Memory B cell (primary cell): ENCODE data around the gene AMBN.
"Not testable (repeated sequence)": the region's sequence is repeated elsewhere in the genome, so short reads cannot be mapped to it uniquely, and the experiment has no call there.

Experiments
- ATAC-seq: fragments of 150-1000 bp; cut with Tn5 transposase; 2 replicates; pipeline ENCODE4 v1.10.0; 2021; ENCODE audit warnings: low read depth, mild to moderate bottlenecking, moderate library complexity
- DNase-seq, 2 donors: peaks; one replicate each; pipeline ENCODE4 v3.0.0; 2022; ENCODE audit warnings: low spot score in 2 of 2
- H3K27ac Mint-ChIP-seq: one replicate; pipeline ENCODE4 v1.8.0; 2022; ENCODE audit warnings: mild to moderate bottlenecking, moderate library complexity, mixed read lengths
- H3K27me3 Mint-ChIP-seq: one replicate; pipeline ENCODE4 v1.8.0; 2022; ENCODE audit warnings: mixed read lengths
- H3K36me3 Mint-ChIP-seq: one replicate; pipeline ENCODE4 v1.8.0; 2022; ENCODE audit warnings: mild to moderate bottlenecking, mixed read lengths
- H3K4me1 Mint-ChIP-seq: one replicate; pipeline ENCODE4 v1.8.0; 2022; ENCODE audit warnings: mixed read lengths
- H3K4me3 Mint-ChIP-seq: one replicate; pipeline ENCODE4 v1.8.0; 2022; ENCODE audit warnings: mild to moderate bottlenecking, moderate library complexity, mixed read lengths
- H3K9me3 Mint-ChIP-seq: one replicate; pipeline ENCODE4 v1.8.0; 2022; ENCODE audit warnings: mixed read lengths

The AMBN gene

DNA sequence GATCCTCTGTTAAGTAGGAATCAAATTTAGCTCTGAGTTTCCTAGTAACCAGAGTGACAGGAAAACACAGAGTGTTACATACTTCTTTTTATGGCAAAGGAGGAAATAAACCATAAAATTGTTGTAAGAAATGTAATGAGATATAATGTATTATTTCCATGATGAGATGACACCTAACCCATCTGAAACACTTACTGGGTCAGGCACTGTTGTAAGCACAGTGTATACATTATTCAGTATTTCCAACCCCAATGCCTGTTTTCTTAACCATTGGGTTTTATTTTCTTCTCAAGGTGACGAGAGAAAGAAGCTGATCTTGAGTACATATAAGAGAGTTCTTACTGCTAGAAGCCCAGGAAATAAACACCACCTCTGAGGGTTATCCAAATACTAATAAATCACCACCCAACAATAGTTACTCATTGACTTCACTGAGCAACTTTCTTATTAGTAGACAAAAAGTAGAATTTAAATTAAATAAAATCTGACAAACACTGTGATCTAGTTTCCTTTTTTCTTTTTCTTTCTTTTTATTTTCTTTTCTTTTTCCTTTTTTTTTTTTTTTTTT is 32.3 kb downstream of the AMBN start:
- Mint-ChIP-seq H3K9me3 (no peaks in the 10 kb centered on the region), H3K27ac (no peak overlapping the region), H3K27me3 (no peaks in the 10 kb centered on the region), H3K4me1 (no peaks in the 10 kb centered on the region), H3K36me3 (peaks cover 4% of the 10 kb centered on the region), H3K4me3 (no peak overlapping the region)
- ATAC-seq (no peak), DNase-seq (no peak)

DNA sequence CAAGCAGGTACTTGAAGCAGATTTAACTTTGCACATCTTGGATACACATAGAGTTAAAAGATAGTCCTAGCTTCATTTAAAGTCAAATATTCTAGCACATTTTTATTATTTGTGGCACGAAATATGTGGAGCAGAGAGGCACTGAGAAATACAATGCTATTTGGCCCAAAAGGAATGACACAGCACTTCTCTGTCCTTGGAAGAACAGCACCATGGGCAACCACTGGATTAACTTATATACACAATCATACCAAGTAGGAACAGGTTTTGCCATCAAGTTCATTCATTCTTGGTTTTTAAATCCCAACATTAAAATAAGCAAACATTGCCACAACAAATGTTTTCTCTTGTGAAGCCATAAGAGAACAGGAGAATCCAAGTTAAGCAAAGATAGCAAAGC is 35.6 kb downstream of the AMBN start:
- H3K4me1 Mint-ChIP-seq: peaks cover 3% of the 10 kb centered on the region
- peaks cover 6% of the 10 kb centered on the region for H3K36me3 Mint-ChIP-seq
- H3K9me3 Mint-ChIP-seq: no peaks in the 10 kb centered on the region
- no peak overlapping the region for H3K27ac Mint-ChIP-seq
- no peak for DNase-seq
- H3K27me3 Mint-ChIP-seq: no peaks in the 10 kb centered on the region
- ATAC-seq: no peak
- H3K4me3 Mint-ChIP-seq: no peak overlapping the region

DNA sequence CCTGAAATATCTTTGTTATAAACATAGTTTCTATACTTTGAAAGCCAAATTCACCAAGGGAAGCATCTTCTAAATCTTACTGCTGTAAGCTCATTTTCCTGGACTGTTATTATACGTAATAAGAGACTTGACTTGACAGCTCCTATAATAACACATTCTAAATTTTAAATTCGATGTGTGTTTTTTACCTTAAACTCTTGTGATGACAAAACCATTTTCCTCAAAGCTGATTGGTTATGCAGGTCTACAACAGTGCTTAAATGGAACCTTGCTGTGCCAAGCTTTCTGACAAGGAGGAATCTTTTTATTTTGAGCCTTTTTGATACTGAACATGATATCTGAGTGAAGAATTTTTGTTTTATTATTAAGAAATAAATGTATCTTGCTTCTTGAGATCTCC is 36.4 kb downstream of the AMBN start, which contains the start of gene ENAM:
TSS of gene ENAM (plus strand) at position 301 of the 400 bp plus-strand sequence. CDS start 757 bp downstream, outside the sequence.
- DNase-seq (no peak), ATAC-seq (no peak)
- peaks cover 6% of the 10 kb centered on the region for H3K36me3 Mint-ChIP-seq
- peaks cover 3% of the 10 kb centered on the region for H3K4me1 Mint-ChIP-seq
- no peak within 1 kb of the TSS for H3K4me3 Mint-ChIP-seq
- H3K9me3 Mint-ChIP-seq: no peaks in the 10 kb centered on the region
- peak within 1 kb of the TSS; percentile 11 for H3K27ac Mint-ChIP-seq
- no peaks in the 10 kb centered on the region for H3K27me3 Mint-ChIP-seq

DNA sequence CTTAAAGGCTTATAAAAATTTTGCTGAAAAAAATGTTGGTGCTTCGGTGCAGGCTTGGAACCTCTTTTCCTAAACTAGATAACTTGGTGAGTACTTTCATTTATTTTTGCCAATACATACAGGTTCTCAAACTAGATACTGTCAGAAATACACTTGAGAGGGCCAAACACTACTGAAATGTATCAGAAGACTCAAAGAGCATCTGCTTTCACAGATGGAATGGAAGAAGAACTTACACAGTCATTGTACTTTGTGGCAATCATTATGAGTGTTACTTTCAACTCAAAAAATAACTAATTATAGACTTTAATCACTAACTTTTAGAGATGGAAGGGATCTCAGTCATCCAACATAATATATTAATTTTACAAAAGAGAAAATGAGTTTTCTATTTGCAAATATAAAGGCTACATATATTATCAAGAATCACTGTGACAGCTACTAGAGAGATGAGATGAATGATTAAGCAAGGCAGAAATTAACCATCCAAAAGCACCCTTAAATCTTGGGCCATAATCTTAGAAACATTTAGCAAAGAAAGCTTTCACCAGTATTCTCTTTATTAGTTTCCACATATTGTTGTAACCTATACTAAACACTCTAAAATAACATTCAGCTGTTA is 37.5 kb downstream of the AMBN start:
- no peak for DNase-seq
- Mint-ChIP-seq H3K4me1 (peaks cover 3% of the 10 kb centered on the region), H3K27me3 (no peaks in the 10 kb centered on the region), H3K9me3 (no peaks in the 10 kb centered on the region), H3K4me3 (no peak overlapping the region), H3K36me3 (peaks cover 10% of the 10 kb centered on the region), H3K27ac (peak overlapping the region; percentile 11)
- ATAC-seq: no peak

GRCh38 chr4:70630162-70630561 is 38.1 kb downstream of the AMBN start:
- DNase-seq: no peak
- H3K9me3 Mint-ChIP-seq: no peaks in the 10 kb centered on the region
- no peaks in the 10 kb centered on the region for H3K27me3 Mint-ChIP-seq
- no peak overlapping the region for H3K4me3 Mint-ChIP-seq
- no peak overlapping the region for H3K27ac Mint-ChIP-seq
- ATAC-seq: no peak
- peaks cover 3% of the 10 kb centered on the region for H3K4me1 Mint-ChIP-seq
- H3K36me3 Mint-ChIP-seq: peaks cover 10% of the 10 kb centered on the region

GRCh38 chr4:70632028-70632427 is 40.0 kb downstream of the AMBN start:
- Mint-ChIP-seq H3K4me3 (no peak overlapping the region), H3K27ac (no peak overlapping the region), H3K9me3 (no peaks in the 10 kb centered on the region), H3K36me3 (peaks cover 10% of the 10 kb centered on the region), H3K4me1 (peaks cover 3% of the 10 kb centered on the region), H3K27me3 (no peaks in the 10 kb centered on the region)
- no peak for ATAC-seq
- DNase-seq: no peak

DNA sequence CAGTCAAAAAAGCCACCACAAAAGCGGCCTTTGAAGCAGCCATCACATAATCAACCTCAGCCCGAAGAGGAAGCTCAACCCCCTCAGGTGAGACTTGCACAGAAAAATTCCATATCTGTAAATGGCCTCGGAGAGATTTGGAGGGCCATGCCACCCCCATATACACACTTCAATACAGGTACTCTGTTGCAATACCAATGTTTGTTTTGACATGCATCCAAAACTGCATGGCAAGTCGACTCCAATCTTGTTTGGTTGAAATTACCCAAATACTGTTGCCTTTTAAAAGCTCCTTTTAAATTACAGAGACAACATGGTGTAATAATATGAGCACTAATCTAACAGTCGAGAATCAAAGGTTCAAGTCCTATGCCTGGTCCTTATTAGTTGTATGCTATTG is 42.4 kb downstream of the AMBN start:
- peaks cover 10% of the 10 kb centered on the region for H3K4me1 Mint-ChIP-seq
- DNase-seq (no peak), ATAC-seq (no peak)
- H3K9me3 Mint-ChIP-seq: no peaks in the 10 kb centered on the region
- no peak overlapping the region for H3K4me3 Mint-ChIP-seq
- peaks cover 7% of the 10 kb centered on the region for H3K36me3 Mint-ChIP-seq
- H3K27me3 Mint-ChIP-seq: no peaks in the 10 kb centered on the region
- peak overlapping the region; percentile 58 for H3K27ac Mint-ChIP-seq

GRCh38 chr4:70637239-70637913 is 45.3 kb downstream of the AMBN start:
- DNase-seq: no peak
- peaks cover 10% of the 10 kb centered on the region for H3K4me1 Mint-ChIP-seq

GRCh38 chr4:70640192-70640591 is 48.1 kb downstream of the AMBN start:
- Mint-ChIP-seq H3K27ac (no peak overlapping the region), H3K9me3 (no peaks in the 10 kb centered on the region), H3K36me3 (peaks cover 6% of the 10 kb centered on the region), H3K4me1 (peaks cover 13% of the 10 kb centered on the region), H3K4me3 (no peak overlapping the region), H3K27me3 (no peaks in the 10 kb centered on the region)
- ATAC-seq (no peak), DNase-seq (no peak)

More at GRCh38 chr4:70637239-70637913, 45.3 kb downstream of the AMBN start:
- no peaks in the 10 kb centered on the region for H3K27me3 Mint-ChIP-seq
- H3K4me3 Mint-ChIP-seq: no peak overlapping the region
- H3K27ac Mint-ChIP-seq: peak overlapping the region; percentile 19
- ATAC-seq: no peak
- H3K36me3 Mint-ChIP-seq: peaks cover 9% of the 10 kb centered on the region
- H3K9me3 Mint-ChIP-seq: no peaks in the 10 kb centered on the region

- H3K27ac Mint-ChIP-seq: peak overlapping the region; percentile 76
- H3K27me3 Mint-ChIP-seq, ATAC-seq, H3K36me3 Mint-ChIP-seq, DNase-seq, H3K4me3 Mint-ChIP-seq, H3K9me3 Mint-ChIP-seq: not testable (repeated sequence)
- H3K4me1 Mint-ChIP-seq: peaks cover 12% of the 10 kb centered on the region
Observed at GRCh38 chr4:70650741-70651140, 58.7 kb downstream of the AMBN start.

DNA sequence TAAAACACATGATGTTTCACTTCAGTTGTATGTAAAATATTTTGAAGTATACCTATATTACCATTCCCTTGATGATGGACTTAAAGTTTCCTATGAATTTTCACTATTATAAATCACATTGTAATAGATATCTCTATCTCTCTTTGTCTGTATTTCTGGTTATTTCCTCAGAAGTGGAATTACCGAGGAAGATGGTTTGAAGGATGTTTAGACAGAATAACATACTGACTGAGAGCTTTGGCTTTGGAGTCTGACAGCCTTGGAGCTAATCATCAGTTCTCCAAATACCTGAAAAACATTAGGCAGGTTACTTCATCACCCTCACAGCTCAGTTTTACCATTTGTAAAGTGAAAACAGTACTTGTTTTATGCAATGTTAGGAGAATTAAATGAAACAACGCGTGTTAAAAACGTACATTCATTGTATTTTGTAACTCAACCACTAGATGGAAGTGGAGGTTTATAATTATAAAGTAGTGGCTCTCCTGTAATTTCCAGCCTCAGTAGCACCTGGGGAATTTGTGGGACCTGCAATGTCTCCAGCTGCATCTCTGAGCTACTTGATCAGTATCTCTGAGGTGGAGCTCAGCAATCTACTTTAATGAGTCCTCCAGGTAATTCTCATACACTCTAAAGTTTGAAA is 59.9 kb downstream of the AMBN start:
- DNase-seq (peak in 1 of 2 donors; percentile 7), ATAC-seq (peak; percentile 37)
- Mint-ChIP-seq H3K27me3 (no peaks in the 10 kb centered on the region), H3K4me1 (peaks cover 12% of the 10 kb centered on the region), H3K36me3 (peaks cover 5% of the 10 kb centered on the region), H3K4me3 (no peak overlapping the region), H3K9me3 (no peaks in the 10 kb centered on the region), H3K27ac (no peak overlapping the region)

DNA sequence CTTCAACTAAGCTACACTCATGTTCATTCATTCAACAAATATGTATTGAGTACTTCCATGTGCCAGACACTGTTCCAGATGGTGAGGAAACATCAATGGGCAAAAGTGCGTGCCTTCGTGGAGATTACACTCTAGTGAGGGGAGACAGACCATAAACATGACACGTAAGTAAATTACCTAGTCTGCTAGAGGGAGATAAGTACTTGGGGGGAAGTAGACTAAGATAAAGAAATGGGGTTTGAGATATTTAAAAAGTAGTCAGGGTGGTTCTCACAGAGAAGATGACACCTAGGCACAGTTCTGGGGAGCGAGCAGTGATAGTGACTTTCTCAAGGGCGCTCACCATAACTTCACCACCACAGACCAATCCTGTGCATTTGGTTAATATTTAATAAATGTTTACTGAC is 62.6 kb downstream of the AMBN start:
- Mint-ChIP-seq H3K27ac (peak overlapping the region; percentile 7), H3K9me3 (no peaks in the 10 kb centered on the region), H3K36me3 (peaks cover 14% of the 10 kb centered on the region), H3K27me3 (no peaks in the 10 kb centered on the region), H3K4me1 (peaks cover 20% of the 10 kb centered on the region), H3K4me3 (no peak overlapping the region)
- DNase-seq (no peak), ATAC-seq (no peak)
